K562 (cell line): ENCODE measurements around the gene TMEM168. TPM values are rescaled to one million over a fixed set of nuclear protein-coding genes. Genes with fewer than 3 reads are reported as not detected.

ENCODE experiments used
- ATAC-seq: fragments of 200-7000 bp; cut with Tn5 transposase; 3 replicates; pipeline ENCODE4 v1.9.1; 2020; ENCODE audit warnings: moderate library complexity
- BruUV-seq: library from RNA; stranded (reverse); fragments of 400-500 nt; replicated peaks from 2 replicates; lab custom pipeline; 2021; lab: Mats Ljungman, UMichigan
- CTCF ChIA-PET: fragments of 300-600 bp; formaldehyde crosslinking; extraction: SDS; loops from one replicate; lab custom pipeline; 2021; ENCODE audit warnings: low intra/inter-chr PET ratio; lab: Yijun Ruan, JAX
- POLR2A ChIA-PET: fragments of 300-600, 350-650 bp; sonication (Branson Sonifier 250); formaldehyde crosslinking; extraction: SDS; loops from one replicate; lab custom pipeline; 2021; ENCODE audit warnings: antibody characterized with exemption, inconsistent platforms; lab: Yijun Ruan, JAX
- DNase-seq, 4 experiments: peaks; one replicate each; pipeline versions ENCODE4 v3.0.0 to v3.0.0-alpha.2; 2011 to 2018; ENCODE audit warnings: low spot score in 3 of 4, mixed read lengths in 3 of 4; ENCODE audit errors: extremely low read depth in 1 of 4
- FAIRE-seq: peaks from 2 replicates; lab custom pipeline; 2011; peaks lifted over from hg19 to GRCh38; lab: Jason Lieb, UNC
- H2AFZ ChIP-seq: 2 replicates; pipeline ENCODE4 v1.6.0; 2011; ENCODE audit warnings: low read depth, low read length, control low read depth, inconsistent platforms
- H3K27ac ChIP-seq: fragments of 200-600 bp; 3 replicates; pipeline ENCODE4 v1.8.0; 2011; ENCODE audit warnings: low read depth, mild to moderate bottlenecking, control low read depth, inconsistent platforms, low read length, moderate library complexity, mixed read lengths; ENCODE audit errors: extremely low read depth
- H3K27me3 ChIP-seq, 2 experiments: fragments of 300-600 bp in 1 of 2; 2 replicates in 1 of 2; 3 replicates in 1 of 2; pipeline versions ENCODE4 v1.6.0 to v1.8.0; 2011; ENCODE audit warnings: inconsistent platforms in 2 of 2, low read length in 2 of 2, mild to moderate bottlenecking in 1 of 2, mixed read lengths in 1 of 2, moderate library complexity in 1 of 2; ENCODE audit not compliant: control insufficient read depth in 2 of 2, insufficient read depth in 2 of 2
- H3K36me3 ChIP-seq: fragments of 300-600 bp; 3 replicates; pipeline ENCODE4 v1.8.0; 2011; ENCODE audit warnings: mild to moderate bottlenecking, low read length, inconsistent platforms; ENCODE audit not compliant: control insufficient read depth, insufficient read depth
- H3K4me1 ChIP-seq, 2 experiments: fragments of 200-600 bp in 1 of 2; replicated peaks in 1 of 2; 2 replicates in 1 of 2; 3 replicates in 1 of 2; pipeline versions ENCODE4 v1.5.1 to v1.8.0; 2011; ENCODE audit warnings: inconsistent platforms in 2 of 2, low read length in 2 of 2, mild to moderate bottlenecking in 1 of 2, mixed read lengths in 1 of 2, moderate library complexity in 1 of 2; ENCODE audit not compliant: control insufficient read depth in 2 of 2, insufficient read depth in 2 of 2
- H3K4me2 ChIP-seq: 2 replicates; pipeline ENCODE4 v1.6.1; 2011; ENCODE audit warnings: low read length, control low read depth, inconsistent platforms, mixed read lengths; ENCODE audit not compliant: insufficient read depth
- H3K4me3 ChIP-seq: fragments of 200-600 bp; sonication (generic), shearing (Covaris generic); 2 replicates; pipeline ENCODE4 v1.5.1; 2016; ENCODE audit warnings: control low read depth, inconsistent platforms
- H3K79me2 ChIP-seq: fragments of 200-600 bp; 3 replicates; pipeline ENCODE4 v1.8.0; 2011; ENCODE audit warnings: low read length, inconsistent platforms; ENCODE audit not compliant: control insufficient read depth, insufficient read depth
- H3K9ac ChIP-seq, 2 experiments: 2 replicates each; pipeline versions ENCODE4 v1.6.0 to v1.6.1; 2011; ENCODE audit warnings: low read depth in 2 of 2, low read length in 2 of 2, control low read depth in 1 of 2, inconsistent platforms in 1 of 2, mild to moderate bottlenecking in 1 of 2, mixed read lengths in 1 of 2; ENCODE audit not compliant: insufficient read depth in 1 of 2
- H3K9me1 ChIP-seq: one replicate; pipeline ENCODE4 v1.6.0; 2011; ENCODE audit warnings: inconsistent platforms, mild to moderate bottlenecking, low read length, moderate library complexity; ENCODE audit not compliant: control insufficient read depth, insufficient read depth
- H3K9me3 ChIP-seq: replicated peaks from 2 replicates; pipeline ENCODE4 v1.5.1; 2011; ENCODE audit warnings: low read depth, low read length, inconsistent platforms; ENCODE audit not compliant: control insufficient read depth, insufficient read depth
- H4K20me1 ChIP-seq: replicated peaks from 2 replicates; pipeline ENCODE4 v1.6.1; 2011; ENCODE audit warnings: low read length, inconsistent platforms, mixed read lengths; ENCODE audit not compliant: control insufficient read depth, insufficient read depth
- ARID1B ChIP-seq: fragments of 450-650 bp; IDR thresholded peaks from 2 replicates; pipeline ENCODE4 v1.6.1; 2016; ENCODE audit warnings: antibody characterized with exemption, mild to moderate bottlenecking, inconsistent platforms
- BRF2 ChIP-seq: IDR thresholded peaks from 3 replicates; pipeline ENCODE4 v1.6.1; 2011; ENCODE audit warnings: borderline replicate concordance, mild to moderate bottlenecking; ENCODE audit not compliant: insufficient read length, insufficient read depth
- CCNT2 ChIP-seq: IDR thresholded peaks from 2 replicates; pipeline ENCODE4 v1.6.1; 2011; ENCODE audit warnings: borderline replicate concordance, low read depth, mild to moderate bottlenecking, moderate library complexity, mixed read lengths, low read length; ENCODE audit not compliant: insufficient read length; ENCODE audit errors: extremely low read depth
- E2F3 ChIP-seq: fragments of 250-450 bp; sonication (Bioruptor Pico); IDR thresholded peaks from 2 replicates; pipeline ENCODE4 v1.4.0; 2020; ENCODE audit warnings: mild to moderate bottlenecking
- ETV5 ChIP-seq: sonication (generic); formaldehyde crosslinking; IDR thresholded peaks from 2 replicates; pipeline ENCODE4 v1.4.0; 2020; ENCODE audit warnings: low read depth, mild to moderate bottlenecking, missing genetic modification reagents
- MAFG ChIP-seq: fragments of 450-650 bp; conservative IDR thresholded peaks from 2 replicates; pipeline ENCODE4 v1.6.1; 2016; ENCODE audit warnings: missing genetic modification characterization, missing compliant biosample characterization
- PCBP1 ChIP-seq: fragments of 200-400 bp; formaldehyde crosslinking; IDR thresholded peaks from 2 replicates; pipeline ENCODE4 v1.6.1; 2018; ENCODE audit warnings: mild to moderate bottlenecking, low read depth, low read length; ENCODE audit not compliant: poor library complexity, severe bottlenecking
- U2AF2 ChIP-seq: fragments of 200-400 bp; formaldehyde crosslinking; optimal IDR thresholded peaks from 2 replicates; pipeline ENCODE3; 2017; ENCODE audit warnings: low read depth, mild to moderate bottlenecking, low read length
- ZC3H8 ChIP-seq: fragments of 450-650 bp; IDR thresholded peaks from 2 replicates; pipeline ENCODE4 v1.6.1; 2017
- ZMIZ1 ChIP-seq, 2 experiments: fragments of 150-350 bp in 1 of 2; IDR thresholded peaks; 2 replicates each; pipeline ENCODE4 v1.6.1; 2012 to 2016; ENCODE audit warnings: low read depth in 2 of 2, low read length in 2 of 2, mild to moderate bottlenecking in 1 of 2, moderate library complexity in 1 of 2
- ZNF174 ChIP-seq: fragments of 250-450 bp; sonication (Bioruptor Pico); IDR thresholded peaks from 2 replicates; pipeline ENCODE4 v1.4.0; 2020; ENCODE audit warnings: mild to moderate bottlenecking
- ZNF41 ChIP-seq: fragments of 250-450 bp; sonication (Bioruptor Pico); conservative IDR thresholded peaks from 2 replicates; pipeline ENCODE4 v1.4.0; 2020; ENCODE audit warnings: mild to moderate bottlenecking
- ZNF561 ChIP-seq: fragments of 450-650 bp; formaldehyde crosslinking; conservative IDR thresholded peaks from 2 replicates; pipeline ENCODE4 v1.4.0; 2020; ENCODE audit warnings: mild to moderate bottlenecking, moderate library complexity
- ZNF644 ChIP-seq: fragments of 200-800 bp; sonication (Bioruptor generic); IDR thresholded peaks from 2 replicates; pipeline ENCODE4 v1.6.1; 2016; ENCODE audit warnings: low read depth, missing genetic modification characterization, missing compliant biosample characterization
- WGBS: fragments of 100-300 bp; shearing (Covaris generic); methylation state at CpG from one replicate; pipeline ENCODE4 v1.1.6; 2016; ENCODE audit warnings: low coverage, mixed read lengths; ENCODE audit not compliant: insufficient coverage; ENCODE audit errors: missing lambda C conversion rate; 5-methylcytosine and 5-hydroxymethylcytosine counted together
- in situ Hi-C: fragments of 300-500 bp; cut with MboI; formaldehyde crosslinking; loops from 4 replicates; pipeline ENCODE4 v1.15.0; 2018; ENCODE audit warnings: inconsistent platforms, mixed read lengths
- intact Hi-C: fragments of 100-400 bp; cut with micrococcal nuclease; formaldehyde crosslinking; loops from 2 replicates; pipeline ENCODE4 v1.14.2; 2022
- polyA plus RNA-seq, 8 experiments: library from polyadenylated mRNA; depleted of rRNA in 4 of 8; stranded (reverse) in 5 of 8; unstranded in 3 of 8; fragments of >200 nt; fragmentation: Nextera tagmentation in 2 of 8; fragmentation: Illumina TruSeq in 1 of 8; extraction: Ambion mirVana in 2 of 8; extraction: Trizol in 1 of 8; gene quantifications; 2 replicates each; pipeline versions ENCODE4 v1.2.1 to v1.2.3, GENCODE V29; 2011 to 2014; ENCODE audit warnings: inconsistent platforms in 1 of 8, missing spikeins in 1 of 8
- total RNA-seq, 7 experiments: library from RNA; depleted of rRNA in 6 of 7; stranded (reverse); fragments of >200 nt in 6 of 7; fragmentation: Illumina TruSeq in 2 of 7; extraction: Trizol in 2 of 7; gene quantifications; 2 replicates each; pipeline versions ENCODE4 v1.2.1 to v1.2.3, GENCODE V29; 2011 to 2021; ENCODE audit warnings: low replicate concordance in 1 of 7
- TF ChIP-seq, protein P1 (sequence below): sonication (generic); formaldehyde crosslinking; IDR thresholded peaks from 2 replicates; pipeline ENCODE4 v1.8.1; 2022; ENCODE audit warnings: missing genetic modification reagents

The TMEM168 gene
- total and polyA plus RNA-seq, 9 of the 15 experiments (the other 6 are each of a cell fraction or from before 2014, with no cell fraction given) = 19.7 to 50.7 (median 25.4) TPM

GRCh38 chr7:112745635-112746034, 44.6 kb downstream of the TMEM168 start:
- H4K20me1 ChIP-seq = no peaks in the 10 kb centered on the region
- H3K27me3 ChIP-seq = no peaks in the 10 kb centered on the region
- no peak overlapping the region for H3K9ac ChIP-seq
- ChIA-PET POLR2A (interaction anchor here (0.9 kb wide), 1 partner anchor 11 kb away, joined by 3 read pairs; no protein-coding TSS in a partner anchor), CTCF (no interaction called here)
- BruUV-seq = no TSS peak
- no peaks in the 10 kb centered on the region for H3K36me3 ChIP-seq
- TF ChIP-seq ZMIZ1 (IDR thresholded peaks at IDR 0.05; ENCODE audit: low read depth in 2 of 2, low read length in 2 of 2) (no peak), MAFG (tag) (no peak), U2AF2 (no peak), ZNF561 (CRISPR knock-in tag) (no peak), PCBP1 (no peak), BRF2 (no peak), CCNT2 (no peak), ZNF174 (CRISPR knock-in tag) (no peak), ARID1B (no peak), ZNF41 (CRISPR knock-in tag) (no peak), ZNF644 (tag) (no peak), ZC3H8 (no peak), E2F3 (CRISPR knock-in tag) (no peak), ETV5 (no peak)
- TF ChIP-seq, protein P1, sequence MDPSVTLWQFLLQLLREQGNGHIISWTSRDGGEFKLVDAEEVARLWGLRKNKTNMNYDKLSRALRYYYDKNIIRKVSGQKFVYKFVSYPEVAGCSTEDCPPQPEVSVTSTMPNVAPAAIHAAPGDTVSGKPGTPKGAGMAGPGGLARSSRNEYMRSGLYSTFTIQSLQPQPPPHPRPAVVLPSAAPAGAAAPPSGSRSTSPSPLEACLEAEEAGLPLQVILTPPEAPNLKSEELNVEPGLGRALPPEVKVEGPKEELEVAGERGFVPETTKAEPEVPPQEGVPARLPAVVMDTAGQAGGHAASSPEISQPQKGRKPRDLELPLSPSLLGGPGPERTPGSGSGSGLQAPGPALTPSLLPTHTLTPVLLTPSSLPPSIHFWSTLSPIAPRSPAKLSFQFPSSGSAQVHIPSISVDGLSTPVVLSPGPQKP (CRISPR knock-in tag) = no peak
- no peak overlapping the region for H3K27ac ChIP-seq
- H3K79me2 ChIP-seq = no peaks in the 10 kb centered on the region
- no peaks in the 10 kb centered on the region for H3K4me1 ChIP-seq
- FAIRE-seq (no peak), ATAC-seq (no peak), DNase-seq (no peak)
- H3K9me3 ChIP-seq = no peaks in the 10 kb centered on the region
- H3K9me1 ChIP-seq = no peaks in the 10 kb centered on the region
- in situ Hi-C loops (no loop called here), intact Hi-C loops (no loop called here)
- no peak overlapping the region for H3K4me3 ChIP-seq
- H3K4me2 ChIP-seq = no peak overlapping the region
- WGBS = 0% methylated on average over 1 of the region's 1 CpG
- no peak overlapping the region for H2AFZ ChIP-seq
